OCI-M2 (cell line): ENCODE measurements around the gene PLOD1.
"Not testable (repeated sequence)": the region's sequence is repeated elsewhere in the genome, so short reads cannot be mapped to it uniquely, and the experiment has no call there.

ENCODE experiments used
- DNase-seq: peaks from one replicate; lab custom pipeline; 2025; ENCODE audit not compliant: unreplicated experiment; lab: John Stamatoyannopoulos, UW

The PLOD1 gene

GRCh38 chr1:11912482-11913216 lies 21.9 kb upstream of the PLOD1 start:
- DNase-seq: not testable (repeated sequence)

GRCh38 chr1:11913291-11913690 lies 21.2 kb upstream of the PLOD1 start:
- no peak for DNase-seq

- no peak for DNase-seq
Observed at GRCh38 chr1:11914024-11914423, 20.5 kb upstream of the PLOD1 start.

GRCh38 chr1:11918799-11919519 lies 15.6 kb upstream of the PLOD1 start:
- DNase-seq: no peak

DNA sequence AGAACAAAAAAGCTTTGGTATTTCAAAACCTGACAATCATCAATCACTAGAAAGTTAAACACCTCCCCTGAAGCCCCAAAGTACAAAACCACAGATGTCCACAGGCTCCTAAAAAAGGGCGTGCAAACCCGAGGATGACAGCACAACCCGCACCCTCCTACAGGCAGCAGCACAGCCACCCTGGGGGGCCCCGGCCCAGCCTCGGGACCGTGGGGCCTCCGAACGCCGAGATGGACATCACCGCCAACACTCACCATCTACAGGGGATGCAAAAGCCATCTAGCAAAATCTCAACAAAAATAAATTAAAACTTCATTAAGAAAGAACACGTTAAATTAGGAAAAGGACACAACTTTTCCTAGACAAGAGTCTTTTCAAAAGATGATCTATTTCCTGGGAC lies 14.9 kb upstream of the PLOD1 start:
- no peak for DNase-seq

DNA sequence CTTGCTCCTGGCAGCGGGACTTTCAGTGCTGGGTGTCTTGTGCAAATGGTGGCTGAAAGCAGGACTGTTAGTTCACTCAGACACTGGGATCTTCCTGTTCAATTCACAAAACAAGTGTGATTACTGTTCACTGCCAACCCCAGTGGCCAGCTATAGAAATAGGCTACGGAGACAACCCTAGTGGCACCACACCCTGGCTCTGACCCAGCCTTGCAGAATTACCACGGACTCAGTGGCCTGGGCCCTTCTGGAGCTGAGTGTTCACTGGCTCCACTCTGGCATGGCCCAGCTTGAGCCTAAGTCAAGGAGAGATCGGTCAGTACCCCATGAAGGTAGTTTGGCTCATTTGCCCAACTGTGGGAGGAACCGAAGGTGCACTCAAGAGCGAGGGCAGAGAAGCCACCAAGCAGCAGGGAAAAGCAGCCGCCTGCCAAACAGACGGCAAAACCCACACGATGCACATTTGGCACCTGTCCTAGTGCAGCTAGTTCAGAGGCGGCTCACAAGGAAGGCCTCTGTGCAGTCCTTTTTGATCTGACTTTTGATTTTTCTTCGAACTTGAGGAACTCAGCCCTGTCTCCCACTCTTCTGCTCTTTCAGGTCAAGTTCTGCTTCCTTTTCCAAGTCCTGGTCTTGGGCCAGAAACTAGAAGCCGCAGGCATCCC lies 14.1 kb upstream of the PLOD1 start:
- DNase-seq: no peak

DNA sequence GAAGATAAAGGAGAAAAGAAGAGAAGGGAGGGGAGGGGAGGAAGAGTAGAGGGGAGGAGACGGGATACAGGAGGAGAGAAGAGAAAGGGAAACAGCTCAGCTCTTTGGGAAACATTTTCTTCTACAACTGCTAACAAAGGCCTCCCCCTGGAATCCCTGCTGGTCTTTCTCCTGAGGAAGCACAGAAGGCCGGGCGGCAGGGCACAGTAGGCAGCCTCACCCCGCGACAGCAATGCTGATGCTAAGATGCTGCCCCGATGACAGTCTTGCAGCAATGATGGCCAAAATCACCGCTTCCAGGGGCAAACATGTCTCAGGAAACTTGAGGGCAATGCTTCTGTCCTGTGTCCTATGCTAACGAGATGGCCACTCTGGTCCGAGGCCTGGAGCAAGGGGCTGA lies 13.5 kb upstream of the PLOD1 start:
- no peak for DNase-seq

DNA sequence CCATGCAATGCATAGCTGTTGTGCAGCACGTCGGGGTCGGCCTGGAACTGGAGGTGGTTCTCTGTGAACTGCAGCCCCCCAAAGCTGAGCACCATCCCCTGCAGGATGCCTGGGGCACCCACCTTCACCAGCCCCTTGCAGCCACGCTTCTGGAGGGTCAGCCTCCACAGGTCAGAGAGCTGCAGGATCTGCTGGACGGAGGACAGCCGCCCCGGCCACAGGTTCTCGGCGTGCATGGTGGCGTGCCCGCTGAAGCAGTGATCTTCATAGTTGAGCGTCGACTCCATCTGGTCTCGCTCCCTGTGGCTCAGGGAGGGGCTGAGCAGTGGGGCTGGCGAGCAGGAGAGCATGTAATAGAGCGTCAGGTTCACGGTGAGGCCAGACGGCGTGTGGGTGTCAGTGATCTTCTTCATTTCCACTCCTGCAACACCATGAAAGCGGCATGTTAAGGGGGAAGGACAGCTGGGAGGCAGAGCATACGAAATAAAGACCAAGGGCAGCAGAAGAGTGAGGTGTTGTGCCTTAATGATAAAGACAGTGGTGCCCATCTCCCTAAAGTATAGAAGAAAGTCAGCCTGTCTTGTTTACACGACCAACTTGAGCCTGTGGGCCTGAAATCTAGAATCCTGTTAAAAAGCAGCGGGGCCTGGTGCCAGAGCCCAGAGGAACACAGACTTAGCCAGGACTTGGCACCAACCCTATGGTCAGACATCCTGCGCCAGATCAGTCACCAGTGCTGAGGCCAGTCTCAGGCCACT lies 11.3 kb upstream of the PLOD1 start:
- DNase-seq: no peak

GRCh38 chr1:11923827-11924113 lies 10.7 kb upstream of the PLOD1 start:
- no peak for DNase-seq

GRCh38 chr1:11924334-11925195 lies 10.0 kb upstream of the PLOD1 start:
- DNase-seq: no peak

DNA sequence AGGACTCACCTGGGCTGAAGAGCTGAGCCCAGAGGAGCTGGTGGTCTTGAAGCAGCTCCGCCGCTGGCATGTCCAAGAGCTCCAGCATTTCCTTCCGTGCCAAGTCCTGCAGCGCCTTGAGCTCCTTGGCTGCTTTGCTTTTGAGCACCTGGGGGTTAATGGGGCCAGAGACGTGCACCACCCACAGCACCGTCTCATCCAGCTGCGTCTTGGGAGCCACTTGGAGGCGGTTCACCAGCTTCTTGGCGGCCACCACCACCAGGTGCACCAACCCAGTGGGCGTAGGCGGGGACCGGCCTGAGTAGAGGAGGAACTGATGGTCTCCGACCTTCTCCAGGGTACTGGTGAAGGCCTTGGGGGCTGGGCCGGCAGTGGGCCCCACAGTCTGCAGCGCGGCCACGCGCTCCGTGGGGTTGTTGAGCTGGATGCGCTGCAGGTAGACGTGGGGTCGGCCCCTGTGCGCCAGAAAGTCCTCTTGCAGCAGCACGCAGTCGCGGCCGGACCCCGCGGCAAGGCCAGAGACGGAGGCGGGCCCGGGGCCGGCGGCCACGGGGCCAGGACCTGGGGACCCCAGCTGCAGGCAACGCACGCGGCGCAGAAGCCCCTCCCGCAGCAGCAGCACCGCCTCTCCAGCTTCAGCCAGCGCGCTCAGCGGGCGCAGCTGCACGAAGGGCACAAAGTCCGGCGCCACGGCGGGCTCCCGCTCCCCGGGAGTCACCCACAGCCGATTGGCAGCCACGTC lies 9.2 kb upstream of the PLOD1 start:
- DNase-seq: not testable (repeated sequence)

DNA sequence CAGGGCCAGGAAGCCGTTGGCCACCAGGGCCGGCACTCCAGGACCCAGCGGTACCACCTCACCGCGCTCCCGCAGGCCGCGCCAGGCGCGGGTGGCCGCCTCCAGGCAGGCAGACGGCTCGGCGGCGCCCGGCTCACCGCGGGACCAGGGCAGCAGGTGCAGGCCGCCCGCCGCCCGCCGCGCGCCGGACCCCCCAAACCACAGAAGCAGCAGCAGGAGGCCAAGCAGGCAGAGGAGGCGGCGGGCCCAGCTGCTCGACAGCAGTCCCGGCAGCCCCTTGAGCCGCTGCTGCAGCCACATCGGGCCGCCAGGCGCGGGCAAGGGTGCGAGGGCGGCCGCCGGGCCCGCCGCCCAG lies 8.6 kb upstream of the PLOD1 start:
- no peak for DNase-seq

DNA sequence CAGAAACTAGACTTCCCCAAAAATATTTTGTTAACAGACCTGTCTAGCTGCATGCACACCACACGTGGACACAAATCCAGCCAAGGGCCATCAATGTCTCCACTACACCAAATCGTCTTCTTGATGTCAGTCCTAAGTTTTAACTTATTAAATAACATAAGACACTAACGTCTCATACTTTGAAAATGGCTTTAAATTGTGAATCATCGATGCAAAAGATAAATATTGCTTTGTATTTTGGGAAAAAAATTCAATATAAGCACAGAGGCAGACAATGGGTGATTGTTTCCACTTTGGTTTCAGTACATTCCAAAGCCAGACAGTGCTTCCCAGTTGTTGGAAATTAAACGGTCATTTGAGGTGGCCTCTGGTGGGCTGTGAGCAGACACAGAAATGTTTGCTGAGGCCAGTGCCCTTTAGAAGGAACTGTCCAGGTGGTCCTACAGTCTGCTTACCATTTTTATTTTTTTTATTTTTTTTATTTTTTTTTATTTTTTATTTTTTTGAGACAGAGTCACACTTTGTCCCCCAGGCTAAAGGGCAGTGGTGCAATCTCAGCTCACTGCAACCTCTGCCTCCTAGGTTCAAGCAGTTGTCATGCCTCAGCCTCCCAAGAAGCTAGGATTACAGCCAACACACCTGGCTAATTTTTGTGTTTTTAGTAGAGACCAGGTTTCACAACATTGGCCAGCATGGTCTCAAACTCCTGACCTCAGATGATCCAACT lies 6.5 kb upstream of the PLOD1 start:
- no peak for DNase-seq

- DNase-seq: no peak
Observed at GRCh38 chr1:11929849-11930248, 4.7 kb upstream of the PLOD1 start.

DNA sequence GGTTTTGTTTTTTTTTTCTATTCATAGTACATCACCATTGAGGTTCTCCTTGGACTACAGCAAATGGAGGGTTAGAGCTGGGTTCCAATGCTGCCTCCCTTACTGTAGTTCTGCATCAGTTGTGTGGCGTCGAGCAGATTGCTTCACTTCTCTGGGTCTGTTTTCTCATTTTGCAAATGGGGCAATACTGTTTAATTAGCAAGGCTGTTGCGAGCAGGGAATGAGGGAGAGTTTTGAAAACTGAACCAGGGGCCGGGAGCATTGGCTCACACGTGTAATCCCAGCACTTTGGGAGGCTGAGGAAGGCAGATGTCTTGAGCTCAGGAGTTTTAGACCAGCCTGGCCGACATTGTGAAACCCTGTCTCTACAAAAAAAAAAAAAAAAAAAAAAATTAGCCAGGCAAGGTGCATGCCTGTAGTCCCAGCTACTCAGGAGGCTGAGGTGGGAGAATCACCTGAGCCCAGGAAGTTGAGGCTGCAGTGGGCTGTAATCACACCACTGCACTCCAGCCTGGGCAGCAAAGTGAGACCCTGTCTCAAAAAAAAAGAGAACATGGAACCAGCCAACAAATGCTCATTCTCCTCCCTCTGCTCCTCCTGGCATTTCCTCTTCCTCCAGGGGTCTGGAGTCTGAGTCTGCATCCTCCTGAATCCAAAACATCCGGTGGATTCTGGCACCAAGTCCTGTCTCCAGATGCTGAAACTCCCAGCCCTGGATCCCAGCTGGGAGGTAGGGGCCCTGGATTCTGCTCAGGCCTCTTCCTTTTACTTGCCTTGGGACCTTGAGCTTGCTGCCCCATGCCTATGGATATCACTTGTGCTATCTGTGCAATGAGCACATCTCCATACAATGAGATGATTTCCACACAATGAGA lies 3.7 kb upstream of the PLOD1 start:
- no peak for DNase-seq

DNA sequence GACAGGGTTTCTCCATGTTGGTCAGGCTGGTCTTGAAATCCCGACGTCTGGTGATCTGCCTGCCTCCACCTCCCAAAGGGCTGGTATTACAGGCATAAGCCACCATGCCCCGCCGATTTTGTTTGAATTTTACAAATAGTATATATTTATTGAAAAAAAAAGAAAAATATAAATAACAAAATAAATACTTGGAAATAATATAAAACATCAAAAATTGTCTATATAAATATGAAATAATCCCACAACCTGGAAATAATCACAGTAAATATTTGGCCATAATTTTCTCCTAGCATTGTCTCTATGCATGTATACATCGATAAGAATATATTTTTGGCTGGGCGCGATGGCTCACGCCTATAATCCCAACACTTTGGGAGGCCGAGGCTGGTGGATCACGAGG lies 2.7 kb upstream of the PLOD1 start:
- no peak for DNase-seq

GRCh38 chr1:11935057-11935412 lies 518 bp downstream of the PLOD1 start:
- no peak for DNase-seq

GRCh38 chr1:11935733-11936132 lies 1.2 kb downstream of the PLOD1 start:
- DNase-seq: not testable (repeated sequence)
